HepG2 (cell line): ENCODE measurements around the gene MYO19. TPM values are rescaled to one million over a fixed set of nuclear protein-coding genes. Genes with fewer than 3 reads are reported as not detected.

Experiments used
- AFF4 ChIP-seq: sonication (generic); formaldehyde crosslinking; IDR thresholded peaks from 2 replicates; pipeline ENCODE4 v1.4.0; 2020; ENCODE audit warnings: missing genetic modification reagents
- ATAD3A ChIP-seq: sonication (generic); formaldehyde crosslinking; IDR thresholded peaks from 2 replicates; pipeline ENCODE4 v1.4.0; 2020; ENCODE audit warnings: missing genetic modification reagents
- ETS1 ChIP-seq: sonication (generic); formaldehyde crosslinking; IDR thresholded peaks from 2 replicates; pipeline ENCODE4 v1.4.0; 2020; ENCODE audit warnings: missing genetic modification reagents
- FOSL1 ChIP-seq: sonication (generic); formaldehyde crosslinking; IDR thresholded peaks from 2 replicates; pipeline ENCODE4 v1.9.0; 2021; ENCODE audit warnings: missing genetic modification reagents, borderline replicate concordance
- MTF1 ChIP-seq: sonication (generic); formaldehyde crosslinking; IDR thresholded peaks from 2 replicates; pipeline ENCODE4 v1.5.0; 2020; ENCODE audit warnings: missing genetic modification reagents
- REXO4 ChIP-seq: sonication (generic); formaldehyde crosslinking; IDR thresholded peaks from 2 replicates; pipeline ENCODE4 v1.8.0; 2022; ENCODE audit warnings: missing genetic modification reagents, mild to moderate bottlenecking, borderline replicate concordance
- SATB2 ChIP-seq: sonication (generic); formaldehyde crosslinking; IDR thresholded peaks from 2 replicates; pipeline ENCODE4 v1.5.0; 2020; ENCODE audit warnings: missing genetic modification reagents
- SNAPC5 ChIP-seq: sonication (generic); formaldehyde crosslinking; IDR thresholded peaks from 2 replicates; pipeline ENCODE4 v1.8.1; 2023; ENCODE audit warnings: mild to moderate bottlenecking, missing genetic modification reagents, borderline replicate concordance
- SSRP1 ChIP-seq: IDR thresholded peaks from 2 replicates; pipeline ENCODE4 v1.6.1; 2016; ENCODE audit warnings: control low read depth
- ZBTB37 ChIP-seq: sonication (generic); formaldehyde crosslinking; IDR thresholded peaks from 2 replicates; pipeline ENCODE4 v1.4.0; 2020; ENCODE audit warnings: mild to moderate bottlenecking, missing genetic modification reagents
- ZFP91 ChIP-seq: sonication (generic); formaldehyde crosslinking; IDR thresholded peaks from 2 replicates; pipeline ENCODE4 v1.9.0; 2022; ENCODE audit warnings: missing genetic modification reagents, mild to moderate bottlenecking, borderline replicate concordance
- ZIK1 ChIP-seq: sonication (generic); formaldehyde crosslinking; IDR thresholded peaks from 2 replicates; pipeline ENCODE4 v1.5.0; 2020; ENCODE audit warnings: mild to moderate bottlenecking, low read depth, missing genetic modification reagents, borderline replicate concordance
- ZNF326 ChIP-seq: sonication (generic); formaldehyde crosslinking; IDR thresholded peaks from 2 replicates; pipeline ENCODE4 v1.4.0; 2020; ENCODE audit warnings: missing genetic modification reagents, borderline replicate concordance
- ZNF652 ChIP-seq: IDR thresholded peaks from 2 replicates; pipeline ENCODE4 v1.6.1; 2016; ENCODE audit warnings: low read depth, borderline replicate concordance
- polyA plus RNA-seq, 8 experiments: library from polyadenylated mRNA; depleted of rRNA in 3 of 8; stranded (reverse) in 7 of 8; unstranded in 1 of 8; fragments of >200 nt; fragmentation: Illumina TruSeq in 4 of 8; extraction: Trizol in 4 of 8; gene quantifications; 2 replicates each; pipeline versions ENCODE4 v1.2.1 to v1.2.3, GENCODE V29; 2011 to 2016; ENCODE audit warnings: low read depth in 4 of 8, missing spikeins in 1 of 8, mixed read lengths in 1 of 8; ENCODE audit not compliant: insufficient read depth in 1 of 8
- total RNA-seq, 5 experiments: library from RNA; depleted of rRNA; stranded (reverse); fragments of >200 nt; fragmentation: Illumina TruSeq; extraction: Trizol; gene quantifications; 2 replicates each; pipeline ENCODE4 v1.2.3, GENCODE V29; 2016; ENCODE audit warnings: low read depth in 1 of 5
- TF ChIP-seq, protein P1 (sequence below): sonication (generic); formaldehyde crosslinking; IDR thresholded peaks from 2 replicates; pipeline ENCODE4 v1.8.1; 2022; ENCODE audit warnings: low read depth, mild to moderate bottlenecking, missing genetic modification reagents

The MYO19 gene
- total and polyA plus RNA-seq, 2 of the 13 experiments (the other 11 are each of a cell fraction or from before 2014, with no cell fraction given): 75.7 to 82.3 TPM

GRCh38 chr17:36482611-36483504 is 51.8 kb downstream of the MYO19 start (continued):
- TF ChIP-seq AFF4: no peak
- TF ChIP-seq MTF1: peak; percentile 86; the same call in 1 of the 2 replicates
- TF ChIP-seq FOSL1 (CRISPR knock-in tag): no peak
- TF ChIP-seq ZNF326 (CRISPR knock-in tag): no peak
- no peak for TF ChIP-seq ZBTB37 (CRISPR knock-in tag)
- peak; percentile 94; the same call in 1 of the 2 replicates for TF ChIP-seq ZIK1 (CRISPR knock-in tag)
- TF ChIP-seq SNAPC5: no peak
- TF ChIP-seq ZFP91 (CRISPR knock-in tag): peak; percentile 93
- TF ChIP-seq SSRP1: no peak
- TF ChIP-seq SATB2 (CRISPR knock-in tag): peak; percentile 75; the same call in 1 of the 2 replicates
- peak; percentile 95 for TF ChIP-seq REXO4
- TF ChIP-seq, protein P1, sequence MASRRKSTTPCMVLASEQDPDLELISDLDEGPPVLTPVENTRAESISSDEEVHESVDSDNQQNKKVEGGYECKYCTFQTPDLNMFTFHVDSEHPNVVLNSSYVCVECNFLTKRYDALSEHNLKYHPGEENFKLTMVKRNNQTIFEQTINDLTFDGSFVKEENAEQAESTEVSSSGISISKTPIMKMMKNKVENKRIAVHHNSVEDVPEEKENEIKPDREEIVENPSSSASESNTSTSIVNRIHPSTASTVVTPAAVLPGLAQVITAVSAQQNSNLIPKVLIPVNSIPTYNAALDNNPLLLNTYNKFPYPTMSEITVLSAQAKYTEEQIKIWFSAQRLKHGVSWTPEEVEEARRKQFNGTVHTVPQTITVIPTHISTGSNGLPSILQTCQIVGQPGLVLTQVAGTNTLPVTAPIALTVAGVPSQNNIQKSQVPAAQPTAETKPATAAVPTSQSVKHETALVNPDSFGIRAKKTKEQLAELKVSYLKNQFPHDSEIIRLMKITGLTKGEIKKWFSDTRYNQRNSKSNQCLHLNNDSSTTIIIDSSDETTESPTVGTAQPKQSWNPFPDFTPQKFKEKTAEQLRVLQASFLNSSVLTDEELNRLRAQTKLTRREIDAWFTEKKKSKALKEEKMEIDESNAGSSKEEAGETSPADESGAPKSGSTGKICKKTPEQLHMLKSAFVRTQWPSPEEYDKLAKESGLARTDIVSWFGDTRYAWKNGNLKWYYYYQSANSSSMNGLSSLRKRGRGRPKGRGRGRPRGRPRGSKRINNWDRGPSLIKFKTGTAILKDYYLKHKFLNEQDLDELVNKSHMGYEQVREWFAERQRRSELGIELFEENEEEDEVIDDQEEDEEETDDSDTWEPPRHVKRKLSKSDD (CRISPR knock-in tag): peak; percentile 80; the same call in 1 of the 2 replicates
- no peak for TF ChIP-seq ZNF652
- TF ChIP-seq ATAD3A (CRISPR knock-in tag): no peak
- TF ChIP-seq ETS1 (CRISPR knock-in tag): no peak
